IMR-90 (cell line): ENCODE measurements around the gene SCARB1. TPM values are rescaled to one million over a fixed set of nuclear protein-coding genes. Genes with fewer than 3 reads are reported as not detected.

Source experiments
- ATAC-seq: fragments of 200-7000 bp; cut with Tn5 transposase; 2 replicates; pipeline ENCODE4 v1.9.1; 2020; ENCODE audit warnings: low read depth, mild to moderate bottlenecking, moderate library complexity
- BruUV-seq: library from RNA; stranded (reverse); fragments of 400-500 nt; replicated peaks from 2 replicates; lab custom pipeline; 2021; lab: Mats Ljungman, UMichigan
- CTCF ChIA-PET: fragments of 300-600 bp; formaldehyde crosslinking; extraction: SDS; loops from one replicate; lab custom pipeline; 2021; ENCODE audit warnings: antibody characterized with exemption; lab: Yijun Ruan, JAX
- POLR2A ChIA-PET: fragments of 300-600 bp; sonication (Branson Sonifier 250); formaldehyde crosslinking; loops from one replicate; lab custom pipeline; 2022; ENCODE audit warnings: antibody characterized with exemption; ENCODE audit not compliant: unreplicated experiment; lab: Charles Lee
- DNase-seq: peaks from one replicate; pipeline ENCODE4 v3.0.0; 2013
- H2AFZ ChIP-seq: replicated peaks from 2 replicates; pipeline ENCODE3; 2013; ENCODE audit warnings: low read length, mild to moderate bottlenecking; ENCODE audit not compliant: poor library complexity
- H2AK5ac ChIP-seq: 2 replicates; pipeline ENCODE4 v1.6.1; 2013; ENCODE audit warnings: low read depth, low read length, inconsistent platforms
- H2AK9ac ChIP-seq: replicated peaks from 2 replicates; pipeline ENCODE3; 2013; ENCODE audit warnings: mild to moderate bottlenecking, low read depth, low read length, moderate library complexity; ENCODE audit not compliant: poor library complexity
- H2BK120ac ChIP-seq: 2 replicates; pipeline ENCODE4 v1.6.1; 2013; ENCODE audit warnings: low read depth, low read length, inconsistent platforms
- H2BK15ac ChIP-seq: 3 replicates; pipeline ENCODE4 v1.6.1; 2013; ENCODE audit warnings: low read depth, low read length, inconsistent platforms
- H2BK20ac ChIP-seq: 2 replicates; pipeline ENCODE4 v1.6.1; 2013; ENCODE audit warnings: low read depth, mild to moderate bottlenecking, inconsistent platforms, low read length, moderate library complexity
- H2BK5ac ChIP-seq: 2 replicates; pipeline ENCODE4 v1.6.1; 2013; ENCODE audit warnings: mild to moderate bottlenecking, low read depth, low read length, inconsistent platforms; ENCODE audit not compliant: poor library complexity, severe bottlenecking
- H3K14ac ChIP-seq: replicated peaks from 2 replicates; pipeline ENCODE4 v1.6.1; 2013; ENCODE audit warnings: low read depth, low read length, inconsistent platforms
- H3K18ac ChIP-seq: 2 replicates; pipeline ENCODE4 v1.6.1; 2013; ENCODE audit warnings: low read depth, low read length, control low read depth
- H3K23ac ChIP-seq: 2 replicates; pipeline ENCODE4 v1.6.1; 2013; ENCODE audit warnings: low read depth, low read length, inconsistent platforms
- H3K27ac ChIP-seq: 2 replicates; pipeline ENCODE4 v1.5.1; 2013; ENCODE audit warnings: mild to moderate bottlenecking, control low read depth, low read length; ENCODE audit not compliant: insufficient read depth
- H3K27me3 ChIP-seq: 2 replicates; pipeline ENCODE4 v1.6.1; 2013; ENCODE audit warnings: low read length; ENCODE audit not compliant: control insufficient read depth, insufficient read depth
- H3K36me3 ChIP-seq: 2 replicates; pipeline ENCODE4 v1.6.1; 2013; ENCODE audit warnings: low read length, mixed read lengths; ENCODE audit not compliant: control insufficient read depth, insufficient read depth
- H3K4ac ChIP-seq: 2 replicates; pipeline ENCODE4 v1.6.1; 2013; ENCODE audit warnings: low read depth, low read length, inconsistent platforms
- H3K4me1 ChIP-seq: 2 replicates; pipeline ENCODE4 v1.6.1; 2013; ENCODE audit warnings: low read length, mixed read lengths; ENCODE audit not compliant: control insufficient read depth, insufficient read depth
- H3K4me2 ChIP-seq: 2 replicates; pipeline ENCODE4 v1.6.1; 2013; ENCODE audit warnings: low read depth, mild to moderate bottlenecking, control low read depth, low read length, moderate library complexity
- H3K4me3 ChIP-seq: 2 replicates; pipeline ENCODE4 v1.5.1; 2013; ENCODE audit warnings: low read depth, mild to moderate bottlenecking, control low read depth, low read length, moderate library complexity; ENCODE audit not compliant: insufficient read depth
- H3K56ac ChIP-seq: 2 replicates; pipeline ENCODE4 v1.6.1; 2013; ENCODE audit warnings: low read length, inconsistent platforms; ENCODE audit not compliant: insufficient read depth; ENCODE audit errors: extremely low read depth
- H3K79me1 ChIP-seq, 2 experiments: 2 replicates each; pipeline ENCODE4 v1.6.1; 2013; ENCODE audit warnings: low read length in 2 of 2, inconsistent platforms in 1 of 2, low read depth in 1 of 2
- H3K9ac ChIP-seq: 2 replicates; pipeline ENCODE4 v1.6.1; 2013; ENCODE audit warnings: low read depth, low read length, control low read depth
- H3K9me1 ChIP-seq: 2 replicates; pipeline ENCODE4 v1.6.1; 2013; ENCODE audit warnings: low read length, inconsistent platforms; ENCODE audit not compliant: insufficient read depth
- H3K9me3 ChIP-seq: 2 replicates; pipeline ENCODE4 v1.6.1; 2013; ENCODE audit warnings: low read length; ENCODE audit not compliant: control insufficient read depth, insufficient read depth
- H4K20me1 ChIP-seq: 2 replicates; pipeline ENCODE4 v1.6.1; 2013; ENCODE audit warnings: low read length, inconsistent platforms; ENCODE audit not compliant: insufficient read depth
- H4K5ac ChIP-seq: 2 replicates; pipeline ENCODE4 v1.6.1; 2013; ENCODE audit warnings: mild to moderate bottlenecking, low read depth, low read length, control low read depth
- H4K8ac ChIP-seq, 2 experiments: 2 replicates each; pipeline ENCODE4 v1.6.1; 2013; ENCODE audit warnings: low read depth in 2 of 2, low read length in 2 of 2, control low read depth in 1 of 2, inconsistent platforms in 1 of 2
- H4K91ac ChIP-seq: 2 replicates; pipeline ENCODE4 v1.6.1; 2013; ENCODE audit warnings: low read depth, low read length, inconsistent platforms; ENCODE audit not compliant: insufficient read depth
- BHLHE40 ChIP-seq: fragments of 150-350 bp; IDR thresholded peaks from 2 replicates; pipeline ENCODE4 v1.6.1; 2016; ENCODE audit warnings: mild to moderate bottlenecking, low read depth, low read length
- CEBPB ChIP-seq: IDR thresholded peaks from 2 replicates; pipeline ENCODE4 v1.6.1; 2012; ENCODE audit warnings: low read depth, low read length, improper control_type of control experiment
- CHD1 ChIP-seq: IDR thresholded peaks from 2 replicates; pipeline ENCODE4 v1.6.1; 2012; ENCODE audit warnings: low read depth, low read length, improper control_type of control experiment
- CTCF ChIP-seq: conservative IDR thresholded peaks from 2 replicates; pipeline ENCODE4 v1.5.1; 2012; ENCODE audit warnings: mild to moderate bottlenecking, low read depth, low read length, improper control_type of control experiment
- FOS ChIP-seq: fragments of 150-350 bp; IDR thresholded peaks from 2 replicates; pipeline ENCODE4 v1.6.1; 2016; ENCODE audit warnings: low read depth, low read length
- MAFK ChIP-seq: IDR thresholded peaks from 2 replicates; pipeline ENCODE4 v1.6.1; 2012; ENCODE audit warnings: low read depth, low read length, improper control_type of control experiment
- MXI1 ChIP-seq: IDR thresholded peaks from 2 replicates; pipeline ENCODE4 v1.6.1; 2012; ENCODE audit warnings: low read depth, mild to moderate bottlenecking, low read length, moderate library complexity, borderline replicate concordance
- POLR2A ChIP-seq: IDR thresholded peaks from 2 replicates; pipeline ENCODE4 v1.6.1; 2012; ENCODE audit warnings: mild to moderate bottlenecking, low read depth, low read length
- RAD21 ChIP-seq: IDR thresholded peaks from 2 replicates; pipeline ENCODE4 v1.6.1; 2012; ENCODE audit warnings: low read length, improper control_type of control experiment
- RCOR1 ChIP-seq: IDR thresholded peaks from 2 replicates; pipeline ENCODE4 v1.6.1; 2012; ENCODE audit warnings: mild to moderate bottlenecking, low read length, improper control_type of control experiment; ENCODE audit not compliant: insufficient replicate concordance
- RFX5 ChIP-seq: IDR thresholded peaks from 2 replicates; pipeline ENCODE4 v1.8.0; 2012; ENCODE audit warnings: low read depth, mild to moderate bottlenecking, low read length, moderate library complexity
- SMC3 ChIP-seq: fragments of 150-350 bp; IDR thresholded peaks from 2 replicates; pipeline ENCODE4 v1.6.1; 2016; ENCODE audit warnings: low read depth, mild to moderate bottlenecking, antibody characterized with exemption, low read length, moderate library complexity
- USF2 ChIP-seq: fragments of 150-350 bp; IDR thresholded peaks from 2 replicates; pipeline ENCODE4 v1.6.1; 2017; ENCODE audit warnings: mild to moderate bottlenecking, antibody characterized with exemption, low read length, low read depth
- WGBS, 2 experiments: methylation state at CpG; one replicate each; pipeline versions ENCODE4 v1.1.5 to v1.1.7; 2013; ENCODE audit warnings: missing lambda C conversion rate in 2 of 2; ENCODE audit not compliant: insufficient read length in 1 of 2; ENCODE audit errors: extremely low coverage in 2 of 2; 5-methylcytosine and 5-hydroxymethylcytosine counted together
- dilution Hi-C: fragments of 300-500 bp; cut with HindIII; formaldehyde crosslinking; loops from one replicate; pipeline ENCODE4 v1.14.3; 2018; ENCODE audit warnings: low sequenced_read_pairs; ENCODE audit not compliant: unreplicated experiment
- in situ Hi-C: fragments of 300-500 bp; cut with MboI; formaldehyde crosslinking; loops from 3 replicates; pipeline ENCODE4 v1.14.3; 2019; ENCODE audit warnings: low sequenced_read_pairs, inconsistent platforms, mixed read lengths
- intact Hi-C: fragments of 100-400 bp; cut with micrococcal nuclease; formaldehyde crosslinking; loops from 2 replicates; pipeline ENCODE4 v1.10.0; 2022
- polyA plus RNA-seq, 3 experiments: library from polyadenylated mRNA; depleted of rRNA; stranded (reverse); fragments of >200 nt; gene quantifications; 2 replicates each; pipeline ENCODE4 v1.2.3, GENCODE V29; 2012; ENCODE audit warnings: low replicate concordance in 1 of 3
- total RNA-seq: library from RNA; depleted of rRNA; stranded (reverse); fragments of >200 nt; gene quantifications from 2 replicates; pipeline ENCODE4 v1.2.3, GENCODE V29; 2012
- TF ChIP-seq, protein P1 (sequence below): fragments of 150-350 bp; IDR thresholded peaks from 2 replicates; pipeline ENCODE4 v1.6.1; 2016; ENCODE audit warnings: low read depth, mild to moderate bottlenecking, low read length, moderate library complexity, borderline replicate concordance

SCARB1 gene
- total and polyA plus RNA-seq, 2 of the 4 experiments (the other 2 are of a cell fraction): 3.0 to 24.8 TPM

DNA sequence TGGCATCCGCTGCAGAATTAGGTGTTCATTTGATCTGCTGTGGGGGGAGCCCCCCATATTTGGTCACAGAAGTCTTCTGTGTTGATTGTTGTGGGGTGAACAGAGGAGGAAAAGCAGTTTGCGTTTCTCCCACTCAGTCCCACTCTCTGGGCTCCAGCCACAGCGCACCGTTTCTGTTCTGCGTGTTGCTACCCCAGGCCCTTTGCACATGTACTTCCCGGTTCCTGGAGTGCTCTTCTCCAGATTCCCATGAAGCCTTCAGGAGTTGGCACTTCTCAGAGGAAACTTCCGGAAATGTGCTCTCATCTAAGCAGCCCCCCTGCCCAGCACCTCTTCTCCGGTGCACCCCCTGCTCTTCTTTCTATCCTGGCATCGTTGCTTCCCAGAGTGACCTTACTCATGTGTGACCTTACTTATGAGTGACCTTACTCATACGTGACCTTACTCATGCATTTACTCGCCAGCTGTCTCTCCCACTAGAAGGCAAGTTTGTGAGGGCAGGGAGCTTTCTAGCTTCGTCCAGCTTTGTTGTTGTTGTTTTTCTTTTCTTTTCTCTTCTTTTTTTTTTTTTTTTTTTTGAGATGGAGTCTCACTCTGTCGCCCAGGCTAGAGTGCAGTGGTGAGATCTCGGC lies 93.7 kb downstream of the SCARB1 start:
- no TSS peak for BruUV-seq
- H3K4ac ChIP-seq: peak overlapping the region; percentile 90
- peak overlapping the region; percentile 86 for H4K91ac ChIP-seq
- dilution Hi-C loops (no loop called here), in situ Hi-C loops (loop anchor here (5.0 kb wide), 3 partner anchors 203 to 733 kb away; partner anchors contain the start of gene NCOR2), intact Hi-C loops (loop anchor here (5.0 to 10.0 kb wide), 5 partner anchors 88 to 718 kb away; no protein-coding TSS in a partner anchor)
- peak overlapping the region; percentile 80; the same call in 2 of the 3 replicates for H2BK15ac ChIP-seq
- H2BK5ac ChIP-seq: peak overlapping the region; percentile 89
- peak overlapping the region; percentile 85 for H3K14ac ChIP-seq
- H4K5ac ChIP-seq: peak overlapping the region; percentile 27
- WGBS, 2 experiments: 94% methylated on average over 6 of the region's 14 CpGs; no CpG with 5 or more reads in 1 of the 2 experiments
- H2AK5ac ChIP-seq: peak overlapping the region; percentile 98
- CTCF ChIA-PET: interaction anchor here (0.7 to 1.2 kb wide), 2 partner anchors 10 to 137 kb away, joined by 3 read pairs; no protein-coding TSS in a partner anchor
- H2BK20ac ChIP-seq: peak overlapping the region; percentile 82
- no peaks in the 10 kb centered on the region for H3K36me3 ChIP-seq
- H4K8ac ChIP-seq: peak overlapping the region; percentile 33 to 62; a peak in 2 of 4 replicates
- H2AK9ac ChIP-seq: peak overlapping the region; percentile 60
- no peaks in the 10 kb centered on the region; a peak in 1 of 4 replicates for H3K79me1 ChIP-seq
- no peaks in the 10 kb centered on the region for H3K27me3 ChIP-seq
- peak overlapping the region; percentile 90 for H2BK120ac ChIP-seq
- peaks cover 9% of the 10 kb centered on the region for H4K20me1 ChIP-seq
- no peak overlapping the region for H3K4me2 ChIP-seq
- peaks cover 11% of the 10 kb centered on the region; the same call in 1 of the 2 replicates for H3K9me1 ChIP-seq
- peaks cover 29% of the 10 kb centered on the region for H3K4me1 ChIP-seq
- 0 out of 2 replicates have a peak overlapping the region, but pooled peaks have one; percentile 60 for H3K56ac ChIP-seq
- DNase-seq (no peak), ATAC-seq (no peak)
- peak overlapping the region; percentile 76 for H3K18ac ChIP-seq
- peak overlapping the region; percentile 13; the same call in 1 of the 2 replicates for H3K9ac ChIP-seq
- H3K4me3 ChIP-seq: no peak overlapping the region
- H2AFZ ChIP-seq: peak overlapping the region; percentile 18
- POLR2A ChIA-PET: interaction anchor here (0.6 kb wide), 1 partner anchor 138 kb away, joined by 3 read pairs; no protein-coding TSS in a partner anchor
- H3K23ac ChIP-seq: peak overlapping the region; percentile 35
- H3K9me3 ChIP-seq: no peaks in the 10 kb centered on the region
- H3K27ac ChIP-seq: peak overlapping the region; percentile 82; the same call in 1 of the 2 replicates
- TF ChIP-seq, protein P1, sequence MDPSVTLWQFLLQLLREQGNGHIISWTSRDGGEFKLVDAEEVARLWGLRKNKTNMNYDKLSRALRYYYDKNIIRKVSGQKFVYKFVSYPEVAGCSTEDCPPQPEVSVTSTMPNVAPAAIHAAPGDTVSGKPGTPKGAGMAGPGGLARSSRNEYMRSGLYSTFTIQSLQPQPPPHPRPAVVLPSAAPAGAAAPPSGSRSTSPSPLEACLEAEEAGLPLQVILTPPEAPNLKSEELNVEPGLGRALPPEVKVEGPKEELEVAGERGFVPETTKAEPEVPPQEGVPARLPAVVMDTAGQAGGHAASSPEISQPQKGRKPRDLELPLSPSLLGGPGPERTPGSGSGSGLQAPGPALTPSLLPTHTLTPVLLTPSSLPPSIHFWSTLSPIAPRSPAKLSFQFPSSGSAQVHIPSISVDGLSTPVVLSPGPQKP: no peak
- TF ChIP-seq USF2 (no peak), CHD1 (no peak), SMC3 (no peak), POLR2A (no peak), BHLHE40 (no peak), RCOR1 (no peak), CTCF (no peak), MXI1 (no peak), RAD21 (no peak), MAFK (no peak), FOS (no peak), RFX5 (no peak), CEBPB (no peak)
